ENCODE data around the gene RNASEL. TPM values are rescaled to one million over a fixed set of nuclear protein-coding genes. Genes with fewer than 3 reads are reported as not detected.

The RNASEL gene
- total and polyA plus RNA-seq, 4 donors = 1.3 to 3.9 (median 2.4) TPM

GRCh38 chr1:182629499-182630096 lies 40.5 kb upstream of the RNASEL start:
- peaks cover 0 to 4% (median 2%) of the 10 kb centered on the region in 4 donors for H3K4me1 ChIP-seq (ENCODE audit: control insufficient read depth in 4 of 4, insufficient read depth in 4 of 4, low read length in 3 of 4)
- TF ChIP-seq JUND (IDR thresholded peaks at IDR 0.05) (no peak), SP1 (IDR thresholded peaks at IDR 0.05) (no peak), RAD21 (IDR thresholded peaks at IDR 0.05) (no peak), HNF4G (IDR thresholded peaks at IDR 0.05) (no peak), TAF1 (conservative IDR thresholded peaks at IDR 0.05) (no peak)
- 71% methylated on average over 3 of the region's 3 CpGs for WGBS

DNA sequence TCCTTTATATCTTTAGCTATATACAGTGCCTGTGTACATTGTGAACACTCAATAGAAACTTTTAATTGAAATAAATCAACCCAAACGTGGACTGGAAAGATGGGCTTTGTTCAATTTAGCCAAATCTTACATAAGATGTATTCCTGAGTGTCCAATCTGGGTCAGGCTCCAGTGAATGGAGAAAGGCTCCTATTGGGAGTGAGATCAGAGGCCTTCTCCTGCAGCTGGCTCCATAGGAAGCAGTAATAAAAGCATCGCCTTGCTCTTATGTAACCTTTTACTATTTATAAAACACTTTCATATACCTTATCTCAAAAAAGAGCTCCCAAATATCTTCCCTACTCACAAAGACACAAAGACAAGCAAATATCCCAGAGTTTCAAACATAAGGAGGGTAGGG lies 40.0 kb upstream of the RNASEL start:
- no peaks in the 10 kb centered on the region for H3K9me3 ChIP-seq (ENCODE audit: control insufficient read depth in 4 of 4, low read length in 3 of 4)
- 67% methylated on average over 2 of the region's 2 CpGs for WGBS
- TF ChIP-seq JUND (IDR thresholded peaks at IDR 0.05) (no peak), CTCF (IDR thresholded peaks at IDR 0.05; ENCODE audit: low read depth, low read length, missing input control) (no peak), TAF1 (conservative IDR thresholded peaks at IDR 0.05) (no peak), GABPA (IDR thresholded peaks at IDR 0.05 in 1 of 2, conservative IDR thresholded peaks at IDR 0.05 in 1 of 2) (no peak), NR2F2 (IDR thresholded peaks at IDR 0.05) (no peak), FOXA1 (IDR thresholded peaks at IDR 0.05) (no peak), RXRA (IDR thresholded peaks at IDR 0.05) (no peak), EGR1 (IDR thresholded peaks at IDR 0.05; ENCODE audit: low read depth in 2 of 2) (no peak), YY1 (IDR thresholded peaks at IDR 0.05) (no peak), HNF4G (IDR thresholded peaks at IDR 0.05) (no peak), FOXA2 (IDR thresholded peaks at IDR 0.05) (no peak), MAX (IDR thresholded peaks at IDR 0.05) (no peak), ATF3 (IDR thresholded peaks at IDR 0.05) (no peak), RAD21 (IDR thresholded peaks at IDR 0.05) (no peak), SP1 (IDR thresholded peaks at IDR 0.05) (no peak)
- TF ChIP-seq, protein P1, sequence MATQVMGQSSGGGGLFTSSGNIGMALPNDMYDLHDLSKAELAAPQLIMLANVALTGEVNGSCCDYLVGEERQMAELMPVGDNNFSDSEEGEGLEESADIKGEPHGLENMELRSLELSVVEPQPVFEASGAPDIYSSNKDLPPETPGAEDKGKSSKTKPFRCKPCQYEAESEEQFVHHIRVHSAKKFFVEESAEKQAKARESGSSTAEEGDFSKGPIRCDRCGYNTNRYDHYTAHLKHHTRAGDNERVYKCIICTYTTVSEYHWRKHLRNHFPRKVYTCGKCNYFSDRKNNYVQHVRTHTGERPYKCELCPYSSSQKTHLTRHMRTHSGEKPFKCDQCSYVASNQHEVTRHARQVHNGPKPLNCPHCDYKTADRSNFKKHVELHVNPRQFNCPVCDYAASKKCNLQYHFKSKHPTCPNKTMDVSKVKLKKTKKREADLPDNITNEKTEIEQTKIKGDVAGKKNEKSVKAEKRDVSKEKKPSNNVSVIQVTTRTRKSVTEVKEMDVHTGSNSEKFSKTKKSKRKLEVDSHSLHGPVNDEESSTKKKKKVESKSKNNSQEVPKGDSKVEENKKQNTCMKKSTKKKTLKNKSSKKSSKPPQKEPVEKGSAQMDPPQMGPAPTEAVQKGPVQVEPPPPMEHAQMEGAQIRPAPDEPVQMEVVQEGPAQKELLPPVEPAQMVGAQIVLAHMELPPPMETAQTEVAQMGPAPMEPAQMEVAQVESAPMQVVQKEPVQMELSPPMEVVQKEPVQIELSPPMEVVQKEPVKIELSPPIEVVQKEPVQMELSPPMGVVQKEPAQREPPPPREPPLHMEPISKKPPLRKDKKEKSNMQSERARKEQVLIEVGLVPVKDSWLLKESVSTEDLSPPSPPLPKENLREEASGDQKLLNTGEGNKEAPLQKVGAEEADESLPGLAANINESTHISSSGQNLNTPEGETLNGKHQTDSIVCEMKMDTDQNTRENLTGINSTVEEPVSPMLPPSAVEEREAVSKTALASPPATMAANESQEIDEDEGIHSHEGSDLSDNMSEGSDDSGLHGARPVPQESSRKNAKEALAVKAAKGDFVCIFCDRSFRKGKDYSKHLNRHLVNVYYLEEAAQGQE (IDR thresholded peaks at IDR 0.05) = no peak
- no peaks in the 10 kb centered on the region for H3K36me3 ChIP-seq (ENCODE audit: control insufficient read depth in 4 of 4, insufficient read depth in 3 of 4, low read depth in 1 of 4, low read length in 3 of 4)
- H3K4me1 ChIP-seq (ENCODE audit: control insufficient read depth in 4 of 4, insufficient read depth in 4 of 4, low read length in 3 of 4) = peaks cover 0 to 4% (median 2%) of the 10 kb centered on the region in 4 donors
- DNase-seq (ENCODE audit: low spot score) = no peak
- H3K4me3 ChIP-seq (ENCODE audit: low read depth in 1 of 3, low read length in 3 of 3) = no peak overlapping the region
- peaks cover 0 to 2% (median 0%) of the 10 kb centered on the region in 4 donors for H3K27me3 ChIP-seq (ENCODE audit: control insufficient read depth in 4 of 4, insufficient read depth in 4 of 4, low read length in 3 of 4)
- H3K27ac ChIP-seq (ENCODE audit: low read depth in 1 of 2, low read length in 2 of 2) = no peak overlapping the region
- no peak overlapping the region for H3K9ac ChIP-seq (ENCODE audit: low read depth in 1 of 2, low read length in 2 of 2)

More at GRCh38 chr1:182629499-182630096, 40.5 kb upstream of the RNASEL start:
- Histone ChIP-seq H3K27me3 (ENCODE audit: control insufficient read depth in 4 of 4, insufficient read depth in 4 of 4, low read length in 3 of 4) (peaks cover 0 to 2% (median 0%) of the 10 kb centered on the region in 4 donors), H3K9me3 (ENCODE audit: control insufficient read depth in 4 of 4, low read length in 3 of 4) (no peaks in the 10 kb centered on the region), H3K36me3 (ENCODE audit: control insufficient read depth in 4 of 4, insufficient read depth in 3 of 4, low read depth in 1 of 4, low read length in 3 of 4) (no peaks in the 10 kb centered on the region), H3K9ac (ENCODE audit: low read depth in 1 of 2, low read length in 2 of 2) (no peak overlapping the region), H3K27ac (ENCODE audit: low read depth in 1 of 2, low read length in 2 of 2) (no peak overlapping the region), H3K4me3 (ENCODE audit: low read depth in 1 of 3, low read length in 3 of 3) (no peak overlapping the region)
- DNase-seq (ENCODE audit: low spot score) = no peak

Measured in liver (tissue), 9 donors.